WTC11 (cell line): Measurements from ENCODE around the gene FMN2. TPM values are rescaled to one million over a fixed set of nuclear protein-coding genes. Genes with fewer than 3 reads are reported as not detected.

ENCODE experiments used
- ATAC-seq: fragments of 200-7000 bp; cut with Tn5 transposase; 2 replicates; pipeline ENCODE4 v1.10.0; 2021; ENCODE audit warnings: mild to moderate bottlenecking, moderate library complexity
- CTCF ChIA-PET: fragments of 300-600 bp; sonication (Branson Sonifier 250); formaldehyde crosslinking; loops from one replicate; lab custom pipeline; 2021; ENCODE audit warnings: antibody characterized with exemption; lab: Charles Lee
- POLR2A ChIA-PET: fragments of 350-600 bp; sonication (Branson Sonifier 250); formaldehyde crosslinking; loops from one replicate; lab custom pipeline; 2021; ENCODE audit warnings: antibody characterized with exemption; lab: Charles Lee
- DNase-seq: peaks from one replicate; pipeline ENCODE4 v3.0.0; 2021; ENCODE audit warnings: low spot score
- H3K27ac Mint-ChIP-seq: 2 replicates; pipeline ENCODE4 v1.8.0; 2021; ENCODE audit warnings: mixed read lengths
- H3K27me3 Mint-ChIP-seq: 2 replicates; pipeline ENCODE4 v1.8.0; 2021; ENCODE audit warnings: low read depth, mild to moderate bottlenecking, moderate library complexity, mixed read lengths
- H3K36me3 Mint-ChIP-seq: 2 replicates; pipeline ENCODE4 v1.8.0; 2021; ENCODE audit warnings: mixed read lengths
- H3K4me1 Mint-ChIP-seq: 2 replicates; pipeline ENCODE4 v1.8.0; 2022; ENCODE audit warnings: mixed read lengths
- H3K4me3 Mint-ChIP-seq: 2 replicates; pipeline ENCODE4 v1.8.0; 2021; ENCODE audit warnings: mild to moderate bottlenecking, moderate library complexity, mixed read lengths
- H3K9me3 Mint-ChIP-seq: 2 replicates; pipeline ENCODE4 v1.8.0; 2021; ENCODE audit warnings: mixed read lengths
- CBFB ChIP-seq: sonication (generic); formaldehyde crosslinking; IDR thresholded peaks from 2 replicates; pipeline ENCODE4 v1.8.1; 2022; ENCODE audit warnings: mild to moderate bottlenecking, low read depth, missing genetic modification reagents
- E2F4 ChIP-seq: sonication (generic); formaldehyde crosslinking; IDR thresholded peaks from 2 replicates; pipeline ENCODE4 v1.8.1; 2022; ENCODE audit warnings: low read depth, mild to moderate bottlenecking, moderate library complexity, missing genetic modification reagents, borderline replicate concordance
- JAZF1 ChIP-seq: fragments of 250-450 bp; sonication (Bioruptor Pico); IDR thresholded peaks from 2 replicates; pipeline ENCODE4 v1.9.0; 2021; ENCODE audit warnings: moderate library complexity, mild to moderate bottlenecking, inconsistent platforms
- KAT7 ChIP-seq: sonication (generic); formaldehyde crosslinking; IDR thresholded peaks from 2 replicates; pipeline ENCODE4 v1.8.1; 2023; ENCODE audit warnings: missing genetic modification reagents, mild to moderate bottlenecking, borderline replicate concordance
- MYBL2 ChIP-seq: sonication (generic); formaldehyde crosslinking; IDR thresholded peaks from 2 replicates; pipeline ENCODE4 v1.8.1; 2023; ENCODE audit warnings: mild to moderate bottlenecking, moderate library complexity, missing genetic modification reagents
- NFATC4 ChIP-seq: fragments of 250-450 bp; sonication (Bioruptor Pico); IDR thresholded peaks from 2 replicates; pipeline ENCODE4 v1.9.0; 2021; ENCODE audit warnings: mild to moderate bottlenecking
- NFE2L1 ChIP-seq: sonication (generic); formaldehyde crosslinking; IDR thresholded peaks from 2 replicates; pipeline ENCODE4 v1.8.1; 2023; ENCODE audit warnings: missing genetic modification reagents
- NR2C2 ChIP-seq: sonication (generic); formaldehyde crosslinking; IDR thresholded peaks from 2 replicates; pipeline ENCODE4 v1.8.0; 2022; ENCODE audit warnings: mild to moderate bottlenecking, missing genetic modification reagents
- OVOL2 ChIP-seq: fragments of 250-450 bp; sonication (Bioruptor Pico); IDR thresholded peaks from 2 replicates; pipeline ENCODE4 v1.9.0; 2021; ENCODE audit warnings: mild to moderate bottlenecking, borderline replicate concordance
- SMAD4 ChIP-seq: sonication (generic); formaldehyde crosslinking; IDR thresholded peaks from 2 replicates; pipeline ENCODE4 v1.8.0; 2022; ENCODE audit warnings: mild to moderate bottlenecking, missing genetic modification reagents
- ZNF232 ChIP-seq: sonication (generic); formaldehyde crosslinking; IDR thresholded peaks from 2 replicates; pipeline ENCODE4 v1.8.0; 2022; ENCODE audit warnings: mild to moderate bottlenecking, missing genetic modification reagents
- ZNF263 ChIP-seq: sonication (generic); formaldehyde crosslinking; IDR thresholded peaks from 2 replicates; pipeline ENCODE4 v1.8.1; 2022; ENCODE audit warnings: low read depth, mild to moderate bottlenecking, moderate library complexity, missing genetic modification reagents
- ZNF416 ChIP-seq: fragments of 250-450 bp; sonication (Bioruptor Pico); IDR thresholded peaks from 2 replicates; pipeline ENCODE4 v1.9.0; 2021; ENCODE audit warnings: mild to moderate bottlenecking, inconsistent platforms
- ZNF532 ChIP-seq: fragments of 250-450 bp; sonication (Bioruptor Pico); IDR thresholded peaks from 2 replicates; pipeline ENCODE4 v1.9.0; 2021; ENCODE audit warnings: mild to moderate bottlenecking, borderline replicate concordance
- ZSCAN18 ChIP-seq: fragments of 250-450 bp; sonication (Bioruptor Pico); IDR thresholded peaks from 2 replicates; pipeline ENCODE4 v2.1.2; 2022; ENCODE audit warnings: mild to moderate bottlenecking, moderate library complexity
- total RNA-seq: library from RNA; stranded (reverse); gene quantifications from 3 replicates; pipeline ENCODE4 v1.2.3, GENCODE V29; 2021
- TF ChIP-seq, protein P1 (sequence below): fragments of 250-450 bp; sonication (Bioruptor Pico); IDR thresholded peaks from 2 replicates; pipeline ENCODE4 v1.9.0; 2021; ENCODE audit warnings: mild to moderate bottlenecking
- TF ChIP-seq, protein P2 (sequence below): sonication (generic); formaldehyde crosslinking; IDR thresholded peaks from 2 replicates; pipeline ENCODE4 v1.8.0; 2022; ENCODE audit warnings: mild to moderate bottlenecking, missing genetic modification reagents

FMN2 gene
- total RNA-seq, 1 experiment from 2014 or later, result 1.8 TPM

GRCh38 chr1:240310226-240310925, 218.7 kb downstream of the FMN2 start (continued):
- TF ChIP-seq E2F4 (CRISPR knock-in tag), result no peak
- TF ChIP-seq MYBL2 (CRISPR knock-in tag), result no peak
- TF ChIP-seq NR2C2 (CRISPR knock-in tag), result no peak
- TF ChIP-seq, all 79 proteins: peak for 0

DNA sequence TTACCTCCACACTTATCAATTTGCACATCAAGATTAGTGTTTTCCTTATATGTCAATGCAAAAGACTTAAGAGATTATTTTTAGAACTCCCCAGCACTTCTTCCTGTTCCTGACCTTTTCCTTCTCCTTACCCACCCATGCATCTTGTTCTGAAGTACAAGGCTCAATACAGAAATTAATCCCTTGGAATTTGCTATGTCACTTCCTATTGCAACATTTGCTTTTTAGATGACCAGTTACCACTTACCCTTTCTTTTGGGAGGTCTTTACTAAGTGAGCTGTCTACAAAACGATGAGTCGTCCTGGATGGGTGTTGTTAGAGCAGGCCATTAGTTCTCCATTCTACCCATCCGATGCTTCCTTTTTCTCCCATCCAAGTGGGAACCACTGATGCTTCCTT, 221.2 kb downstream of the FMN2 start:
- ATAC-seq (0 out of 2 replicates have a peak, but pooled peaks have one; percentile 24), DNase-seq (no peak)
- Mint-ChIP-seq H3K4me3 (no peak overlapping the region), H3K9me3 (no peaks in the 10 kb centered on the region), H3K27me3 (no peaks in the 10 kb centered on the region), H3K27ac (no peak overlapping the region), H3K36me3 (no peaks in the 10 kb centered on the region), H3K4me1 (peaks cover 21% of the 10 kb centered on the region)
- TF ChIP-seq OVOL2 (CRISPR knock-in tag) (no peak), JAZF1 (CRISPR knock-in tag) (no peak), NFE2L1 (no peak), ZSCAN18 (CRISPR knock-in tag) (no peak), KAT7 (no peak), CBFB (no peak)
- TF ChIP-seq, protein P1, sequence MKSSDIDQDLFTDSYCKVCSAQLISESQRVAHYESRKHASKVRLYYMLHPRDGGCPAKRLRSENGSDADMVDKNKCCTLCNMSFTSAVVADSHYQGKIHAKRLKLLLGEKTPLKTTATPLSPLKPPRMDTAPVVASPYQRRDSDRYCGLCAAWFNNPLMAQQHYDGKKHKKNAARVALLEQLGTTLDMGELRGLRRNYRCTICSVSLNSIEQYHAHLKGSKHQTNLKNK (CRISPR knock-in tag), result no peak
- POLR2A ChIA-PET, result no interaction called here
- CTCF ChIA-PET, result no interaction called here

DNA sequence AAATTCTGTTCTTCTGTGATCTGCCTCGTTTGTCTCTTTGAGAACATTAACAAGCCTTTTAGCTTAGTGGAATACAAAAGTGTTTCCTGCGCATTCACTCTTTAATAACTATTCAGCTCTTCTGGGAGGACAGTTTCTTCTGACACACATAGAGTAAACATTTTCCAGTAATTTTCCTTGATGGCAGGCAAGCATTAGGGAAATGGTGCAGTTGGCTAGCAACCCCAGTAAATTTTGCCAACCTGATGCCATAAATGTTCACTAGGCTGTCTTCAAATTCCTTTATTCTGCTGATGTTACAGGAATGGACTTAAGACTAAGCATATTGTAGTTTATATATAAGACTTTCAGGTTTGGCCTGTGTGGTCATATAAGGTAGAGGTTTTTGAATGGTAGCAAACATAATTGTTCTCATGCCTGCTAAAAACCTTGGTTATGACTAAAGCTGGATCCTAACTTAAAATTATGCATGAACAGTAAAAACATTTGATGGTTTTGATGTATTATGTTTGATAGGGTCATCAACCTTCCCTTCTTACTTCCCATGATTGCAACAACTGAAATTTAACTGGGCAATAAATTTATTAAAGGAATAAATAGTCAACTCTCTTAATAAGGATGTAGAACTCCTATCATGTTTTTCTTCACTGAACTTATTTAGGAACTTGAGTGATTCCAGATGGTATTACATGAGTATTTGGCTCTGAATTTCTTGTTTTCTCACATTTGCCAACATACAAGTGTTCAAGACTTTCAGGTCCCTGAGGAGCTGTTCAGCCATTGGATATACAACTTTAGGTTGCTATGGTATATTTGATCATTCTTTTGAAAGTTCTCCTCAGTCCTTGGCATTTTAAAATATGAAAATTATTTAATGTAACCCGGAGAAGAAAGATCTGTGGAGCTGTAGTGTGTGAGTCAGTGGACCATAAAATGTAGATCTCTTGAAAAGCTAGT, 223.4 kb downstream of the FMN2 start:
- H3K27me3 Mint-ChIP-seq, result no peaks in the 10 kb centered on the region
- H3K27ac Mint-ChIP-seq, result no peak overlapping the region
- POLR2A ChIA-PET, result no interaction called here
- DNase-seq (no peak), ATAC-seq (no peak)
- H3K4me1 Mint-ChIP-seq, result peaks cover 21% of the 10 kb centered on the region
- H3K9me3 Mint-ChIP-seq, result no peaks in the 10 kb centered on the region
- H3K36me3 Mint-ChIP-seq, result no peaks in the 10 kb centered on the region
- no peak overlapping the region for H3K4me3 Mint-ChIP-seq
- TF ChIP-seq SMAD4 (CRISPR knock-in tag), result no peak
- TF ChIP-seq ZNF232 (CRISPR knock-in tag), result no peak
- TF ChIP-seq ZNF263 (CRISPR knock-in tag), result no peak
- TF ChIP-seq ZNF532 (CRISPR knock-in tag), result no peak
- TF ChIP-seq NFATC4 (CRISPR knock-in tag), result no peak
- no peak for TF ChIP-seq ZNF416 (CRISPR knock-in tag)
- TF ChIP-seq, protein P2, sequence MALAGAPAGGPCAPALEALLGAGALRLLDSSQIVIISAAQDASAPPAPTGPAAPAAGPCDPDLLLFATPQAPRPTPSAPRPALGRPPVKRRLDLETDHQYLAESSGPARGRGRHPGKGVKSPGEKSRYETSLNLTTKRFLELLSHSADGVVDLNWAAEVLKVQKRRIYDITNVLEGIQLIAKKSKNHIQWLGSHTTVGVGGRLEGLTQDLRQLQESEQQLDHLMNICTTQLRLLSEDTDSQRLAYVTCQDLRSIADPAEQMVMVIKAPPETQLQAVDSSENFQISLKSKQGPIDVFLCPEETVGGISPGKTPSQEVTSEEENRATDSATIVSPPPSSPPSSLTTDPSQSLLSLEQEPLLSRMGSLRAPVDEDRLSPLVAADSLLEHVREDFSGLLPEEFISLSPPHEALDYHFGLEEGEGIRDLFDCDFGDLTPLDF, result no peak
- CTCF ChIA-PET, result no interaction called here
